CD14-positive monocyte (primary cell): Measurements from ENCODE around the gene TMCC3. TPM values are rescaled to one million over a fixed set of nuclear protein-coding genes. Genes with fewer than 3 reads are reported as not detected.

ENCODE experiments used
- DNase-seq, 3 donors: peaks; one replicate each; pipeline ENCODE4 v3.0.0-alpha.2; 2011 to 2022
- H2AFZ ChIP-seq: 2 replicates; pipeline ENCODE4 v1.6.0; 2012; ENCODE audit warnings: mild to moderate bottlenecking, low read depth, low read length, inconsistent platforms; ENCODE audit not compliant: insufficient read depth, poor library complexity, severe bottlenecking
- H3K27ac ChIP-seq, 2 donors: 1 replicate in 1 of 2; 2 replicates in 1 of 2; pipeline ENCODE4 v1.5.1; 2012 to 2013; ENCODE audit warnings: low read length in 2 of 2, control low read depth in 1 of 2, inconsistent platforms in 1 of 2, low read depth in 1 of 2, mild to moderate bottlenecking in 1 of 2
- H3K27me3 ChIP-seq, 2 donors: one replicate each; pipeline versions ENCODE4 v1.6.0 to v1.6.1; 2011 to 2013; ENCODE audit warnings: low read length in 2 of 2; ENCODE audit not compliant: control insufficient read depth in 2 of 2, insufficient read depth in 2 of 2
- H3K36me3 ChIP-seq, 2 donors: replicated peaks in 1 of 2; 1 replicate in 1 of 2; 2 replicates in 1 of 2; pipeline versions ENCODE4 v1.5.1 to v1.6.1; 2012 to 2013; ENCODE audit warnings: low read length in 2 of 2, control low read depth in 1 of 2, inconsistent platforms in 1 of 2, mild to moderate bottlenecking in 1 of 2; ENCODE audit not compliant: insufficient read depth in 2 of 2, control insufficient read depth in 1 of 2
- H3K4me1 ChIP-seq, 2 donors: 1 replicate in 1 of 2; 2 replicates in 1 of 2; pipeline versions ENCODE4 v1.5.1 to v1.6.1; 2012 to 2013; ENCODE audit warnings: low read length in 2 of 2, control low read depth in 1 of 2, inconsistent platforms in 1 of 2, mild to moderate bottlenecking in 1 of 2, moderate library complexity in 1 of 2; ENCODE audit not compliant: insufficient read depth in 2 of 2, control insufficient read depth in 1 of 2
- H3K4me2 ChIP-seq: replicated peaks from 2 replicates; pipeline ENCODE3; 2012; ENCODE audit warnings: low read length, moderate library complexity, mild to moderate bottlenecking; ENCODE audit not compliant: poor library complexity, severe bottlenecking; ENCODE audit errors: extremely low read depth
- H3K4me3 ChIP-seq, 3 experiments: fragments of 200-600 bp in 1 of 3; sonication (generic) in 1 of 3; replicated peaks in 1 of 3; 1 replicate in 2 of 3; 2 replicates in 1 of 3; pipeline ENCODE4 v1.5.1; 2011 to 2013; ENCODE audit warnings: low read length in 3 of 3, mild to moderate bottlenecking in 3 of 3, control low read depth in 2 of 3, low read depth in 2 of 3, inconsistent platforms in 1 of 3, moderate library complexity in 1 of 3
- H3K79me2 ChIP-seq: 2 replicates; pipeline ENCODE4 v1.6.0; 2012; ENCODE audit warnings: mild to moderate bottlenecking, control low read depth, inconsistent platforms, low read length, moderate library complexity; ENCODE audit not compliant: insufficient read depth
- H3K9ac ChIP-seq: 2 replicates; pipeline ENCODE4 v1.6.0; 2017; ENCODE audit warnings: low read length, mild to moderate bottlenecking; ENCODE audit not compliant: insufficient read depth, poor library complexity, severe bottlenecking
- H3K9me3 ChIP-seq, 2 donors: replicated peaks in 1 of 2; 1 replicate in 1 of 2; 2 replicates in 1 of 2; pipeline versions ENCODE4 v1.5.1 to v1.6.1; 2012 to 2013; ENCODE audit warnings: low read length in 2 of 2, control low read depth in 1 of 2; ENCODE audit not compliant: control insufficient read depth in 1 of 2, insufficient read depth in 1 of 2
- H4K20me1 ChIP-seq: 2 replicates; pipeline ENCODE4 v1.6.0; 2012; ENCODE audit warnings: mild to moderate bottlenecking, low read length, control low read depth, moderate library complexity; ENCODE audit not compliant: insufficient read depth
- H3K27ac Mint-ChIP-seq, 7 donors: one replicate each; pipeline ENCODE4 v1.8.0; 2020; ENCODE audit warnings: mild to moderate bottlenecking in 7 of 7, mixed read lengths in 7 of 7, moderate library complexity in 6 of 7, inconsistent platforms in 2 of 7
- H3K27me3 Mint-ChIP-seq, 3 donors: one replicate each; pipeline ENCODE4 v1.8.0; 2021 to 2022; ENCODE audit warnings: low read depth in 3 of 3, mild to moderate bottlenecking in 3 of 3, mixed read lengths in 3 of 3, moderate library complexity in 3 of 3, inconsistent platforms in 1 of 3
- H3K36me3 Mint-ChIP-seq, 2 donors: one replicate each; pipeline ENCODE4 v1.8.0; 2020; ENCODE audit warnings: mixed read lengths in 2 of 2, inconsistent platforms in 1 of 2, mild to moderate bottlenecking in 1 of 2
- H3K4me1 Mint-ChIP-seq: one replicate; pipeline ENCODE4 v1.8.0; 2020; ENCODE audit warnings: mild to moderate bottlenecking, mixed read lengths
- H3K4me3 Mint-ChIP-seq, 2 donors: one replicate each; pipeline ENCODE4 v1.8.0; 2020; ENCODE audit warnings: mild to moderate bottlenecking in 2 of 2, mixed read lengths in 2 of 2, moderate library complexity in 1 of 2
- H3K9me3 Mint-ChIP-seq, 7 donors: one replicate each; pipeline ENCODE4 v1.8.0; 2020 to 2022; ENCODE audit warnings: mixed read lengths in 7 of 7, mild to moderate bottlenecking in 6 of 7, moderate library complexity in 6 of 7, inconsistent platforms in 2 of 7
- CTCF ChIP-seq: fragments of 200-600 bp; IDR thresholded peaks from one replicate; pipeline ENCODE4 v1.8.0; 2022; ENCODE audit warnings: antibody characterized with exemption, mild to moderate bottlenecking
- WGBS: methylation state at CpG from one replicate; pipeline ENCODE4 v1.1.5; 2013; ENCODE audit warnings: missing lambda C conversion rate; ENCODE audit not compliant: insufficient coverage; 5-methylcytosine and 5-hydroxymethylcytosine counted together
- intact Hi-C, 2 donors: fragments of 100-400 bp; cut with micrococcal nuclease; formaldehyde crosslinking; loops; one replicate each; pipeline versions ENCODE4 v1.15.0 to v1.15.1; 2023
- polyA plus RNA-seq, 3 donors: library from polyadenylated mRNA; depleted of rRNA in 1 of 3; unstranded in 2 of 3; stranded (reverse) in 1 of 3; fragments of 300-500 nt in 2 of 3; fragments of >200 nt in 1 of 3; fragmentation: Illumina TruSeq in 2 of 3; gene quantifications; 1 replicate in 2 of 3; 2 replicates in 1 of 3; pipeline ENCODE4 v1.2.3, GENCODE V29; 2012 to 2021

Gene TMCC3
- polyA plus RNA-seq, 3 donors: 3.4 to 14.7 (median 7.1) TPM

GRCh38 chr12:94563286-94563685 lies 87.1 kb downstream of the TMCC3 start:
- Histone ChIP-seq H3K4me3 (no peak overlapping the region), H3K9ac (no peak overlapping the region), H3K4me2 (no peak overlapping the region), H3K79me2 (no peaks in the 10 kb centered on the region), H3K4me1 (no peaks in the 10 kb centered on the region), H4K20me1 (no peaks in the 10 kb centered on the region), H3K27me3 (peaks cover 0 to 2% of the 10 kb centered on the region in 2 donors), H3K36me3 (no peaks in the 10 kb centered on the region), H3K9me3 (no peaks in the 10 kb centered on the region), H3K27ac (no peak overlapping the region), H2AFZ (no peak overlapping the region)
- H3K27me3 Mint-ChIP-seq: peaks cover 7 to 19% (median 10%) of the 10 kb centered on the region in 3 donors
- H3K4me1 Mint-ChIP-seq: no peaks in the 10 kb centered on the region
- H3K36me3 Mint-ChIP-seq: no peaks in the 10 kb centered on the region
- WGBS: 100% methylated on average over 2 of the region's 5 CpGs
- no peak overlapping the region for H3K27ac Mint-ChIP-seq
- no peak for TF ChIP-seq CTCF
- no peak overlapping the region for H3K4me3 Mint-ChIP-seq
- intact Hi-C loops: no loop called here
- H3K9me3 Mint-ChIP-seq: peaks cover 0 to 1% (median 0%) of the 10 kb centered on the region in 7 donors
- DNase-seq: no peak

GRCh38 chr12:94561943-94562411 lies 88.4 kb downstream of the TMCC3 start:
- peaks cover 7 to 19% (median 10%) of the 10 kb centered on the region in 3 donors for H3K27me3 Mint-ChIP-seq
- H3K36me3 Mint-ChIP-seq: no peaks in the 10 kb centered on the region
- TF ChIP-seq CTCF: no peak
- Histone ChIP-seq H3K9ac (no peak overlapping the region), H3K4me2 (no peak overlapping the region), H3K79me2 (no peaks in the 10 kb centered on the region), H3K4me1 (no peaks in the 10 kb centered on the region), H3K27ac (no peak overlapping the region), H3K27me3 (peaks cover 0 to 2% of the 10 kb centered on the region in 2 donors), H3K9me3 (no peaks in the 10 kb centered on the region), H4K20me1 (no peaks in the 10 kb centered on the region), H2AFZ (no peak overlapping the region), H3K36me3 (no peaks in the 10 kb centered on the region), H3K4me3 (no peak overlapping the region)
- intact Hi-C loops: no loop called here
- no peaks in the 10 kb centered on the region for H3K4me1 Mint-ChIP-seq
- peaks cover 0 to 1% (median 0%) of the 10 kb centered on the region in 7 donors for H3K9me3 Mint-ChIP-seq
- no peak overlapping the region for H3K4me3 Mint-ChIP-seq
- no peak overlapping the region for H3K27ac Mint-ChIP-seq
- WGBS: 92% methylated on average over 10 of the region's 11 CpGs
- DNase-seq: no peak
